ENCODE results near the gene RPP25L. TPM values are rescaled to one million over a fixed set of nuclear protein-coding genes. Genes with fewer than 3 reads are reported as not detected.

Gene RPP25L
- total and polyA plus RNA-seq, 9 of the 15 experiments (the other 6 are each of a cell fraction or from before 2014, with no cell fraction given): 16.3 to 43.7 (median 29.0) TPM

DNA sequence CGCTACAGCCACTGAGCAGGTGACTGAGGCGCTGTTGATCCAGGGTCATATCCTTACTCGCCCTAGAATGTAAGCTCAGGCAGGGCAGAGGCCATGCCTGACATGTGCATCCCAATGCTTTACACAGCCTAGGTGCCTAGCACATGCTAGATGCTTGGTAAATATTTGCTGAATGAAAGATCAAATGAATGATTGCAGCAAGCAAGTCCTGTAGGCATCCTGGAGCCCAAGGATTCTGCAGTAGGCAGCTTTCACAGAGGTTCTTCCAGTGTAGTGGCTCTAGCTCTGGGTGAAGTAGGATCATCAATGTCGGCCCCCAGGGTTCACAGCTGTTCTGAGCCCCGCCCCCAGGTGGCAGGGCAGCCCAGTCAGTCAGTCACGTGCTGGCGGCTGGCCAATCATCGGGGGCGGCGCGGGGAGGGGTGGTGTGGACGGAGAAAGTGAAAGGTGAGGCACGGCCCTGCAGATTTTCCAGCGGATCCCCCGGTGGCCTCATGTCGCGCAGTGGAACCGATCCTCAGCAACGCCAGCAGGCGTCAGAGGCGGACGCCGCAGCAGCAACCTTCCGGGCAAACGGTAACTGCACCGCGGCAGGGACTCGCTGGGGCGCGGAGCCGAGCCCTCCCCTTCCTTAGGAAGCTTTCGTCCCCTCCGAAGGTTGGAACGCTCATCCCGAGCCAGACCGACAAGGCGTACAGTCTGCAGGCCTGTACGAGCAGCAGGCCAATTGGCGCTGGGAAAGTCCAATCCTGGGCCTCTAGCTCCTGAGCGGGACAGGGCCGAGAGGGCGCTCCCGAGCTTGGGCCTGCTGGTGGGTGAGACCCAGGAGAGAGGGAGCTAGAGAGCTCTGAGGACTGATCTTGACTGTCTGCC is 34.5 kb upstream of the RPP25L start, which contains the start of gene GALT (continued):
- TF ChIP-seq PTTG1 (tag; IDR thresholded peaks at IDR 0.05; ENCODE audit: low read depth) (no peak), SMAD4 (CRISPR knock-in tag; conservative IDR thresholded peaks at IDR 0.05) (0 out of 2 replicates have a peak, but pooled peaks have one; percentile 12), RAD51 (IDR thresholded peaks at IDR 0.05; ENCODE audit: borderline replicate concordance, low read depth) (peak; percentile 96), TAF7 (tag; IDR thresholded peaks at IDR 0.05) (no peak), YY1 (IDR thresholded peaks at IDR 0.05; ENCODE audit: borderline replicate concordance in 1 of 3, control insufficient read depth in 1 of 3, extremely low read depth in 1 of 3, insufficient read depth in 3 of 3, insufficient read length in 1 of 3, insufficient replicate concordance in 2 of 3, low read depth in 1 of 3, low read length in 2 of 3) (peak in 2 of 3 experiments; percentile 56 to 62), SP1 (CRISPR knock-in tag; IDR thresholded peaks at IDR 0.05) (0 out of 2 replicates have a peak, but pooled peaks have one; percentile 26), ETS2 (tag; IDR thresholded peaks at IDR 0.05; ENCODE audit: borderline replicate concordance, poor library complexity, severe bottlenecking) (no peak), ATF1 (CRISPR knock-in tag; IDR thresholded peaks at IDR 0.05) (no peak), ATF1 (tag; IDR thresholded peaks at IDR 0.05) (peak; percentile 65), ZNF707 (CRISPR knock-in tag; conservative IDR thresholded peaks at IDR 0.05) (no peak), MXI1 (IDR thresholded peaks at IDR 0.05; ENCODE audit: low read depth, low read length) (0 out of 2 replicates have a peak, but pooled peaks have one; percentile 31), BHLHE40 (IDR thresholded peaks at IDR 0.05; ENCODE audit: low read length) (peak; percentile 92), TEAD1 (CRISPR knock-in tag; IDR thresholded peaks at IDR 0.05) (peak in 1 of 2 experiments; percentile 19; a peak in 1 of 4 replicates), MAFK (IDR thresholded peaks at IDR 0.05; ENCODE audit: low read length) (no peak), ZNF511 (CRISPR knock-in tag; IDR thresholded peaks at IDR 0.05) (peak; percentile 61; the same call in 1 of the 2 replicates), RBBP5 (IDR thresholded peaks at IDR 0.05; ENCODE audit: borderline replicate concordance, insufficient read depth, low read length, poor library complexity, severe bottlenecking) (peak; percentile 64)
- TF ChIP-seq, protein P1, sequence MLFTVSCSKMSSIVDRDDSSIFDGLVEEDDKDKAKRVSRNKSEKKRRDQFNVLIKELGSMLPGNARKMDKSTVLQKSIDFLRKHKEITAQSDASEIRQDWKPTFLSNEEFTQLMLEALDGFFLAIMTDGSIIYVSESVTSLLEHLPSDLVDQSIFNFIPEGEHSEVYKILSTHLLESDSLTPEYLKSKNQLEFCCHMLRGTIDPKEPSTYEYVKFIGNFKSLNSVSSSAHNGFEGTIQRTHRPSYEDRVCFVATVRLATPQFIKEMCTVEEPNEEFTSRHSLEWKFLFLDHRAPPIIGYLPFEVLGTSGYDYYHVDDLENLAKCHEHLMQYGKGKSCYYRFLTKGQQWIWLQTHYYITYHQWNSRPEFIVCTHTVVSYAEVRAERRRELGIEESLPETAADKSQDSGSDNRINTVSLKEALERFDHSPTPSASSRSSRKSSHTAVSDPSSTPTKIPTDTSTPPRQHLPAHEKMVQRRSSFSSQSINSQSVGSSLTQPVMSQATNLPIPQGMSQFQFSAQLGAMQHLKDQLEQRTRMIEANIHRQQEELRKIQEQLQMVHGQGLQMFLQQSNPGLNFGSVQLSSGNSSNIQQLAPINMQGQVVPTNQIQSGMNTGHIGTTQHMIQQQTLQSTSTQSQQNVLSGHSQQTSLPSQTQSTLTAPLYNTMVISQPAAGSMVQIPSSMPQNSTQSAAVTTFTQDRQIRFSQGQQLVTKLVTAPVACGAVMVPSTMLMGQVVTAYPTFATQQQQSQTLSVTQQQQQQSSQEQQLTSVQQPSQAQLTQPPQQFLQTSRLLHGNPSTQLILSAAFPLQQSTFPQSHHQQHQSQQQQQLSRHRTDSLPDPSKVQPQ (CRISPR knock-in tag; IDR thresholded peaks at IDR 0.05; ENCODE audit: borderline replicate concordance): no peak

Data from K562 (cell line).